Hepatocyte (in vitro differentiated cells): Measurements from ENCODE around the gene XG.

Source experiments
- CTCF ChIP-seq: fragments of 200-600 bp; sonication (generic); IDR thresholded peaks from 2 replicates; pipeline ENCODE4 v1.5.1; 2016; ENCODE audit warnings: antibody characterized with exemption, mild to moderate bottlenecking; ENCODE audit not compliant: poor library complexity
- EZH2 ChIP-seq: fragments of 200-600 bp; sonication (generic); IDR thresholded peaks from 2 replicates; pipeline ENCODE4 v1.6.1; 2016; ENCODE audit warnings: antibody characterized with exemption, mild to moderate bottlenecking, borderline replicate concordance
- EZH2phosphoT487 ChIP-seq: fragments of 200-600 bp; sonication (generic); IDR thresholded peaks from one replicate; pipeline ENCODE4 v1.6.1; 2018; ENCODE audit warnings: antibody characterized with exemption, mild to moderate bottlenecking, low read depth, moderate library complexity; ENCODE audit not compliant: unreplicated experiment, severe bottlenecking

- TF ChIP-seq CTCF (no peak), EZH2 (no peak), EZH2phosphoT487 (no peak)
Observed at GRCh38 chrX:2854918-2855317, 103.1 kb downstream of the XG start.
